Measurements from ENCODE around the gene TPM4. TPM values are rescaled to one million over a fixed set of nuclear protein-coding genes. Genes with fewer than 3 reads are reported as not detected.

The TPM4 gene
- total RNA-seq, 3 donors from 2014 or later, result 205 to 373 (median 333) TPM

DNA sequence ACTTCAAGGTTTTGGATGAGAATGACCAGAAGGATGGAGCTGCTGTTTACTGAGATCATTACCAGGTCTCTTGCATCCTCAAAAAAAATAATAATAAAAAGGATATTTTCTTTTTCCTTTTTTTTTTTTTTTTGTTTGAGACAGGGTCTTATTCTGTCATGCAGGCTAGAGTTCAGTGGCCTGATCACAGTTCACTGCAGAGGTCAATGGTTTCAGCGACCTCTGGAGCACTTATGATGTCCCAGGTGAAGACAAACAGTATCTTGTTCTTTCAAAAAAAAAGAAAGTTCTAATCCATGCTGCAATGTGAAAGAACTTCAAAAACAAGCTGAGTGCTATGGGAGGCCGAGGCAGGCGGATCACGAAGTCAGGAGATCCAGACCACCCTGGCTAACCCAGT lies 30.4 kb upstream of the TPM4 start:
- Histone ChIP-seq H3K9me3 (no peaks in the 10 kb centered on the region), H3K4me1 (ENCODE audit: low read depth) (peaks cover 8% of the 10 kb centered on the region), H3K36me3 (ENCODE audit: low read depth) (no peaks in the 10 kb centered on the region), H3K4me3 (no peak overlapping the region)
- ATAC-seq, result no peak
- TF ChIP-seq CTCF (IDR thresholded peaks at IDR 0.05), result no peak
- no peak for DNase-seq
- intact Hi-C loops (cut with DNase I, micrococcal nuclease), result no loop called here

GRCh38 chr19:16048583-16048982 lies 27.7 kb upstream of the TPM4 start:
- no peak for ATAC-seq
- Histone ChIP-seq H3K4me1 (ENCODE audit: low read depth) (no peaks in the 10 kb centered on the region), H3K36me3 (ENCODE audit: low read depth) (no peaks in the 10 kb centered on the region), H3K9me3 (no peaks in the 10 kb centered on the region), H3K4me3 (no peak overlapping the region)
- no peak for TF ChIP-seq CTCF (IDR thresholded peaks at IDR 0.05)
- intact Hi-C loops (cut with DNase I, micrococcal nuclease), result no loop called here
- DNase-seq, result no peak

DNA sequence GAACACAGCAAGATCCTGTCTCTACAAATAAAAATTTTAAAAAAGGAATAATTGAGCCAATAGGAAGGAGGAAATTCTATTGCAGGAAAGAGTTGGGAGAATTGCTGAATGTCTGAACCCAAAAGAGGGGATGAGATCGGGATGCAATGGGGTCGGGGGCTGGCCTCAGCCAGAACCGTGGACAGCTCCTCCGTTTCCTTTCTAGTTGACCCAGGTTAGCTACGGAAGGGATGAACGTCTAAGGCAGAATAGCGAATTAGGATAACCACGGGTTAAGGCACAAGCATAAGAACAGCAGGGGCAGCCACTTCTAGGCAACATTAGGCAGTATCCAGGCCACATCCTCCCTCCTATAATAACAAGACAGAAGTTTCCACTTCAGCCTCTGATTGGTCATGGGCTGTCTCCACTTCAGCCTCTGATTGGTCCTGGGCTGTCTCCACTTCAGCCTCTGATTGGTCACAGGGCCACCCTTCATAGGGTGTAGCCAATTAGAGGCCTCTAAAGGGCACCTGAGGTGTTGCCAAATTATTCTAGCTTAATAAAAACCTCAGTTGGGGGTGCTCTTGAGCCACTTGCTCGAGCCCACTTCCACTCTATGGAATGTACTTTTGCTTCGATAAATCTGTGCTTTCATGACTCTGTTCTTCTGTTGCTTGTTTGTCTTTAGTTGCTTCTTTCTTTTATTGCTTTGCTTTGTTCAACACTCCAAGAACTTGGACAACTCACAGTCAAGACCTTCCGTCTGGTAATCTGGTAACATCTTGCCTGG lies 24.9 kb upstream of the TPM4 start:
- Histone ChIP-seq H3K36me3 (ENCODE audit: low read depth) (no peaks in the 10 kb centered on the region), H3K9me3 (no peaks in the 10 kb centered on the region), H3K4me3 (no peak overlapping the region), H3K4me1 (ENCODE audit: low read depth) (no peaks in the 10 kb centered on the region)
- peak; percentile 64 for ATAC-seq
- no peak for TF ChIP-seq CTCF (IDR thresholded peaks at IDR 0.05)
- DNase-seq, result no peak
- intact Hi-C loops (cut with DNase I, micrococcal nuclease), result no loop called here

GRCh38 chr19:16052353-16052752 lies 23.9 kb upstream of the TPM4 start:
- intact Hi-C loops (cut with DNase I, micrococcal nuclease), result no loop called here
- DNase-seq, result no peak

GRCh38 chr19:16057062-16057461 lies 19.2 kb upstream of the TPM4 start:
- no peak for DNase-seq
- intact Hi-C loops (cut with DNase I, micrococcal nuclease), result no loop called here
- H3K4me3 ChIP-seq, result no peak overlapping the region
- no peaks in the 10 kb centered on the region for H3K4me1 ChIP-seq (ENCODE audit: low read depth)
- peaks cover 10% of the 10 kb centered on the region for H3K9me3 ChIP-seq
- TF ChIP-seq CTCF (IDR thresholded peaks at IDR 0.05), result no peak
- no peaks in the 10 kb centered on the region for H3K36me3 ChIP-seq (ENCODE audit: low read depth)
- no peak for ATAC-seq

More at GRCh38 chr19:16052353-16052752, 23.9 kb upstream of the TPM4 start:
- no peaks in the 10 kb centered on the region for H3K36me3 ChIP-seq (ENCODE audit: low read depth)
- no peaks in the 10 kb centered on the region for H3K4me1 ChIP-seq (ENCODE audit: low read depth)
- no peak for TF ChIP-seq CTCF (IDR thresholded peaks at IDR 0.05)
- H3K9me3 ChIP-seq, result no peaks in the 10 kb centered on the region
- ATAC-seq, result no peak
- H3K4me3 ChIP-seq, result no peak overlapping the region
